Activated CD8-positive, alpha-beta T cell treated with anti-CD3 and anti-CD28 coated beads for 36 hours (primary cell): ENCODE measurements around the gene CDC20. TPM values are rescaled to one million over a fixed set of nuclear protein-coding genes. Genes with fewer than 3 reads are reported as not detected.
A peak's percentile ranks its signal among the peaks of the same experiment; 100 is the strongest.

Source experiments
- ATAC-seq: fragments of 200-7000 bp; cut with Tn5 transposase; one replicate; pipeline ENCODE4 v1.10.0; 2021; ENCODE audit warnings: mild to moderate bottlenecking, moderate library complexity
- CTCF ChIA-PET: fragments of 350-600 bp; sonication (Branson Sonifier 250); formaldehyde crosslinking; loops from one replicate; lab custom pipeline; 2021; ENCODE audit warnings: antibody characterized with exemption; lab: Charles Lee
- POLR2A ChIA-PET: fragments of 350-600 bp; sonication (Branson Sonifier 250); formaldehyde crosslinking; loops from one replicate; lab custom pipeline; 2021; ENCODE audit warnings: antibody characterized with exemption; lab: Charles Lee
- DNase-seq: peaks from one replicate; pipeline ENCODE4 v3.0.0-alpha.2; 2020
- H3K27ac Mint-ChIP-seq: one replicate; pipeline ENCODE4 v1.8.0; 2021; ENCODE audit warnings: mild to moderate bottlenecking, mixed read lengths
- H3K27me3 Mint-ChIP-seq: one replicate; pipeline ENCODE4 v1.8.0; 2021; ENCODE audit warnings: mixed read lengths
- H3K36me3 Mint-ChIP-seq: one replicate; pipeline ENCODE4 v1.8.0; 2021; ENCODE audit warnings: low read depth, mixed read lengths
- H3K4me1 Mint-ChIP-seq: one replicate; pipeline ENCODE4 v1.8.0; 2021; ENCODE audit warnings: low read depth, mixed read lengths
- H3K4me3 Mint-ChIP-seq: one replicate; pipeline ENCODE4 v1.8.0; 2021; ENCODE audit warnings: mild to moderate bottlenecking, moderate library complexity, mixed read lengths
- H3K9me3 Mint-ChIP-seq: one replicate; pipeline ENCODE4 v1.8.0; 2021; ENCODE audit warnings: mixed read lengths
- intact Hi-C: fragments of 100-400 bp; cut with micrococcal nuclease; formaldehyde crosslinking; loops from one replicate; pipeline ENCODE4 v1.10.0; 2022
- total RNA-seq, 2 experiments: library from RNA; stranded (reverse); gene quantifications; one replicate each; pipeline ENCODE4 v1.2.3, GENCODE V29; 2021
- TF ChIP-seq, protein P1 (sequence below): fragments of 200-600 bp; IDR thresholded peaks from one replicate; pipeline ENCODE4 v1.8.0; 2022; ENCODE audit warnings: antibody characterized with exemption, mild to moderate bottlenecking

The CDC20 gene
- total RNA-seq, 2 experiments from 2014 or later, result 160 to 167 TPM

DNA sequence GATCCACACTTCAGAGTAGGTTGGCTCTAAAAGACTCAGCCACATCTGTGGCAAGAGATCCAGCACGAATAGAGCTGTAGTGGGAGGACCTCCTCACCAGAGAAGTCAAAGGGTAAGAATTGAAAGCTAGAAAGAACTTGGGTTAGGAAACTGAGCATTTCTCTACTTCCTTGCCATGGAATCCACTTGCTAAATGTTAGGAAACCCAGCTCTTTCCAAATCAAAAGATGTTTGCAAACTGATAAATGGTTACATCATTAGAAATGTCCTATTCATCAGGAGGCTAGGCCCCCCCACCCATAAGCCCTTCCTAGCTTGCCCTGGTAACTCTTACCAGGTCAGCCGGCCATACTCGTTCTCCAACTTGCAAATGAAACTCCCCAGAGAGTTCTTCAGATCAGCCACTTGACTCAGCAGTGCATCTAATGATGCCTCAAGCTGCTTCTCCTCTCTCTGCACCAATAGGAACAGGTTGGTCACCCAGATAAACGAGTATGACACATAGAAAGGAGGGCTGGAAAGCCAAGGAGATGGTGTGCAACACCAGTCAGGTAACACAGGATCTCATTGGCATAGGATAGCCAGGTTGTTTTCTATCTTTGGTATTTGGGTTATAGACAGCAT, 29.3 kb downstream of the CDC20 start:
- ChIA-PET POLR2A (interaction anchor here (0.6 to 4.2 kb wide), 3 partner anchors 13 to 79 kb away, joined by 3 to 29 read pairs (median 3); partner anchors contain the start of gene ELOVL1), CTCF (interaction anchor here (0.9 to 1.4 kb wide), 4 partner anchors 13 to 161 kb away, joined by 3 read pairs; partner anchors contain the start of gene ELOVL1)
- peak overlapping the region; percentile 95 for H3K4me3 Mint-ChIP-seq
- TF ChIP-seq, protein P1, sequence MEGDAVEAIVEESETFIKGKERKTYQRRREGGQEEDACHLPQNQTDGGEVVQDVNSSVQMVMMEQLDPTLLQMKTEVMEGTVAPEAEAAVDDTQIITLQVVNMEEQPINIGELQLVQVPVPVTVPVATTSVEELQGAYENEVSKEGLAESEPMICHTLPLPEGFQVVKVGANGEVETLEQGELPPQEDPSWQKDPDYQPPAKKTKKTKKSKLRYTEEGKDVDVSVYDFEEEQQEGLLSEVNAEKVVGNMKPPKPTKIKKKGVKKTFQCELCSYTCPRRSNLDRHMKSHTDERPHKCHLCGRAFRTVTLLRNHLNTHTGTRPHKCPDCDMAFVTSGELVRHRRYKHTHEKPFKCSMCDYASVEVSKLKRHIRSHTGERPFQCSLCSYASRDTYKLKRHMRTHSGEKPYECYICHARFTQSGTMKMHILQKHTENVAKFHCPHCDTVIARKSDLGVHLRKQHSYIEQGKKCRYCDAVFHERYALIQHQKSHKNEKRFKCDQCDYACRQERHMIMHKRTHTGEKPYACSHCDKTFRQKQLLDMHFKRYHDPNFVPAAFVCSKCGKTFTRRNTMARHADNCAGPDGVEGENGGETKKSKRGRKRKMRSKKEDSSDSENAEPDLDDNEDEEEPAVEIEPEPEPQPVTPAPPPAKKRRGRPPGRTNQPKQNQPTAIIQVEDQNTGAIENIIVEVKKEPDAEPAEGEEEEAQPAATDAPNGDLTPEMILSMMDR, result no peak
- H3K27ac Mint-ChIP-seq, result no peak overlapping the region
- H3K27me3 Mint-ChIP-seq, result no peaks in the 10 kb centered on the region
- H3K9me3 Mint-ChIP-seq, result no peaks in the 10 kb centered on the region
- ATAC-seq (no peak), DNase-seq (no peak)
- peaks cover 34% of the 10 kb centered on the region for H3K4me1 Mint-ChIP-seq
- peaks cover 17% of the 10 kb centered on the region for H3K36me3 Mint-ChIP-seq
- intact Hi-C loops, result no loop called here

DNA sequence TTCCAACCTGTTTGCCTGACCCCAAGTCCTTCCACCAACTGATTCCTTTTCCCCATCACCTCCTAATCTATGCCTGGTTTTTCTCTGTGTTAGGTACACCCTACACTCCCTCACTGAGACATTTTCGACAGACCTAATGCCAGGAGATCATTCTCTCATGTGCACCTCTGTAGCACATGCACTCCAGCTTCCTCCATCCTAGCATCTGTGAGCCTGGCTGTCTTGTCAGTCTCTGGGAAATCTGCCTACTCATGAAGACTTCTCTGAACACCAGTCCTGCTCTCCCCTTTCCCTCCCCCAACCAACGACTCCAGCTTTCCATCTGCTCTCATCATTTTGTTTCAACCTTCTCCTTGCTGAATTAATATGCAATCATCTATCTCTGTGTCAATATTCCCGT, 29.8 kb downstream of the CDC20 start:
- ATAC-seq, result no peak

DNA sequence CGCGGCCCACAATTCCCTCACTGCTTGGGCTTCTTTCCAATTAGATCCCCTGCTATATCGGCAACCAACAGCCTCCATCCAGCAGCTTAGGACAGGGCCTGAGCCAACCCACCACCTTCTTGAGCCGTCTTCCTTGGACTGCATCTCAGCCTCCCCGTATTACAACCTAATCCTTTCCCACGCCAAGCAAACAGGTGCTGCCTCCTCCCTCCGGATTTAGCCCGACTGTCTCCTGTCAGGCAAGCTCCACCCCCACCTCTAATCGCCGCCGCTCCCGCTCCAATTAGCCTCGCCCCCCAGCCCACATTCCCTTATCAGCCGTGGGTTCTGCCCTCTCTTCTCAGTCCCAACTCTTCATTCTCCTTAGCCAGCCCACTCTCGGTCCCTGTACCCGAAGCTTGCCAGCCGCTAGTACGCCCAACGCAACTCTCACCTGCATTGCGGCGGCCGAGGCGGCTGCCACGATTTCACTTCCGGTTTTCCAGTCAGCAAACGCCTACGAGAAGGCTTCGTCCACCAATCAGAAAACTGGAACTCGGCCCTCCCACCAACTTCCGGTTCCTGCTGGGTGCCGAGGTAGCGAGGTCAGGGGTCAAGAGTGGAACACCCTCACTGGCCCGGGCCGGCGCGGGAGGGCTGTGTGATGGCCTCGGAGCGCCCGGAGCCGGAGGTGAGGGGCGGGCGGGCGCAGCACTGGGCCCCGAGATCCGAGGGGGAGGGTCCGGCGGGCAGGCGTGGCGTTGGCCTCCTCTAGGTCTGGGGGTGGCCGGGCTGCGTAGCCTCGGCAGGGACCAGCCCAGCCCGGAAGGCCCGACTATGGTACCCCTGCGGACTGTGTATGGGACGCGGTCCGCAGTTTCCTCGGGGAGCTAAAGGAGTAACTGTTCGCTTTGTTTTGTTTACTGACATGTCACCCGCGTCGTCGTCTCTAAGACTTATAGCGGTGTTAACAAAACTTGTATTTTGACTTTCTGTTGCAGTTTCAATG, 30.8 kb downstream of the CDC20 start, which contains the start of the genes MED8 and SZT2:
TSS of gene MED8 (minus strand) at position 475 of the 988 bp plus-strand sequence. CDS start at position 439, 36 bp downstream.
TSS of gene SZT2 (plus strand) at position 574 of the 988 bp plus-strand sequence. CDS start at position 644, 70 bp downstream.
- ChIA-PET CTCF (interaction anchor here (1.2 to 2.0 kb wide), 5 partner anchors 11 to 162 kb away, joined by 3 to 11 read pairs (median 4); partner anchors contain the start of gene CDC20), POLR2A (interaction anchor here (0.7 to 4.2 kb wide), 9 partner anchors 8 to 115 kb away, joined by 3 to 29 read pairs (median 3); partner anchors contain the start of gene ELOVL1)
- DNase-seq (peak; percentile 95), ATAC-seq (peak; percentile 98)
- Mint-ChIP-seq H3K9me3 (no peaks in the 10 kb centered on the region), H3K4me3 (peak within 1 kb of the TSS; percentile 95), H3K27me3 (no peaks in the 10 kb centered on the region), H3K4me1 (peaks cover 34% of the 10 kb centered on the region), H3K36me3 (peaks cover 9% of the 10 kb centered on the region), H3K27ac (peak within 1 kb of the TSS; percentile 96)
- TF ChIP-seq, protein P1, result no peak
- intact Hi-C loops, result no loop called here

More for the DNA sequence above, 29.8 kb downstream of the CDC20 start:
- ChIA-PET CTCF (interaction anchor here (1.1 to 1.4 kb wide), 3 partner anchors 12 to 26 kb away, joined by 3 read pairs; partner anchors contain the start of gene ELOVL1), POLR2A (interaction anchor here (1.0 to 4.2 kb wide), 3 partner anchors 12 to 28 kb away, joined by 3 to 29 read pairs (median 3); partner anchors contain the start of gene ELOVL1)
- no peaks in the 10 kb centered on the region for H3K27me3 Mint-ChIP-seq
- DNase-seq, result no peak
- H3K9me3 Mint-ChIP-seq, result no peaks in the 10 kb centered on the region
- TF ChIP-seq, protein P1, result no peak
- H3K36me3 Mint-ChIP-seq, result peaks cover 14% of the 10 kb centered on the region
- peak overlapping the region; percentile 95 for H3K4me3 Mint-ChIP-seq
- peaks cover 34% of the 10 kb centered on the region for H3K4me1 Mint-ChIP-seq
- peak overlapping the region; percentile 96 for H3K27ac Mint-ChIP-seq
- intact Hi-C loops, result no loop called here

DNA sequence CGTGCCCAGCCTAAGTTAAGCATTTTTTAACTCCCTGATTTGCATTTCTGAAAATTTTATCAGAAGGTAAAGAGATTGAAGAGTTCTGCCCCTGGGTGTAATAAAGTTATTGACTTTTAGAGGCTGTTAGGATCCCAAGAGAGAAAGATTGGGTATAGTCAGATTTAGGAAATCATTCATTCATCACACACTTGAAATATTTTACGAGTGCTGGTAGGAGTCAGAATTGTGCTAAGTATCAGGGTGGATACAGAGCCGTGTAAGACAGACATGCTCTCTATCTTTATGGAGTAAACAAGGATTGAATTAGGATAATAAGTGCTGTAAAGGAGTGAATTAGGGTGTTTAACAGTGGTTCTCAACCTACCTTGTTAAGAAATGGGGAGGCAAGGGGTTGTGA, 33.9 kb downstream of the CDC20 start:
- Mint-ChIP-seq H3K27me3 (no peaks in the 10 kb centered on the region), H3K36me3 (peaks cover 12% of the 10 kb centered on the region), H3K4me3 (no peak overlapping the region), H3K9me3 (no peaks in the 10 kb centered on the region), H3K27ac (no peak overlapping the region), H3K4me1 (peaks cover 35% of the 10 kb centered on the region)
- CTCF ChIA-PET, result interaction anchor here (1.0 to 1.8 kb wide), 2 partner anchors 22 to 166 kb away, joined by 3 to 4 read pairs; no protein-coding TSS in a partner anchor
- TF ChIP-seq, protein P1, result no peak
- intact Hi-C loops, result no loop called here
- no peak for DNase-seq
- ATAC-seq, result no peak
- POLR2A ChIA-PET, result interaction anchor here (0.6 kb wide), 1 partner anchor 24 kb away, joined by 5 read pairs; no protein-coding TSS in a partner anchor
